HEK293 (cell line): ENCODE results near the gene NXN.

Experiments used
- KLF1 ChIP-seq: fragments of 450-650 bp; formaldehyde crosslinking; IDR thresholded peaks from 2 replicates; pipeline ENCODE4 v1.5.1; 2016; ENCODE audit warnings: missing biosample characterization, missing genetic modification characterization
- MZF1 ChIP-seq: fragments of 450-650 bp; formaldehyde crosslinking; IDR thresholded peaks from 2 replicates; pipeline ENCODE4 v1.5.1; 2017; ENCODE audit warnings: missing biosample characterization, missing genetic modification characterization, borderline replicate concordance
- OSR2 ChIP-seq: fragments of 450-650 bp; formaldehyde crosslinking; IDR thresholded peaks from 2 replicates; pipeline ENCODE4 v1.5.1; 2016; ENCODE audit warnings: missing biosample characterization, missing genetic modification characterization
- SCRT2 ChIP-seq: fragments of 450-650 bp; formaldehyde crosslinking; IDR thresholded peaks from 2 replicates; pipeline ENCODE4 v1.5.1; 2016; ENCODE audit warnings: missing biosample characterization, missing genetic modification characterization
- YY1 ChIP-seq: fragments of 450-650 bp; formaldehyde crosslinking; IDR thresholded peaks from 2 replicates; pipeline ENCODE4 v1.5.1; 2018; ENCODE audit warnings: missing biosample characterization, missing genetic modification characterization
- ZBTB1 ChIP-seq: fragments of 450-650 bp; formaldehyde crosslinking; IDR thresholded peaks from 2 replicates; pipeline ENCODE4 v1.5.1; 2016; ENCODE audit warnings: missing biosample characterization, missing genetic modification characterization
- ZBTB20 ChIP-seq: fragments of 450-650 bp; formaldehyde crosslinking; IDR thresholded peaks from 2 replicates; pipeline ENCODE4 v1.5.1; 2016; ENCODE audit warnings: missing biosample characterization, missing genetic modification characterization
- ZBTB21 ChIP-seq: fragments of 450-650 bp; formaldehyde crosslinking; IDR thresholded peaks from 2 replicates; pipeline ENCODE4 v1.5.1; 2017; ENCODE audit warnings: missing biosample characterization, missing genetic modification characterization
- ZBTB48 ChIP-seq: fragments of 450-650 bp; formaldehyde crosslinking; IDR thresholded peaks from 2 replicates; pipeline ENCODE4 v1.5.1; 2016; ENCODE audit warnings: missing biosample characterization, missing genetic modification characterization
- ZBTB7A ChIP-seq: fragments of 450-650 bp; formaldehyde crosslinking; IDR thresholded peaks from 2 replicates; pipeline ENCODE4 v1.5.1; 2016; ENCODE audit warnings: low read depth, missing biosample characterization, missing genetic modification characterization
- ZNF146 ChIP-seq: fragments of 450-650 bp; formaldehyde crosslinking; IDR thresholded peaks from 2 replicates; pipeline ENCODE4 v1.5.1; 2016; ENCODE audit warnings: missing biosample characterization, missing genetic modification characterization
- ZNF184 ChIP-seq: fragments of 450-650 bp; IDR thresholded peaks from 2 replicates; pipeline ENCODE4 v1.5.1; 2018; ENCODE audit warnings: missing biosample characterization, mild to moderate bottlenecking, missing genetic modification characterization
- ZNF202 ChIP-seq: fragments of 450-650 bp; formaldehyde crosslinking; IDR thresholded peaks from 2 replicates; pipeline ENCODE4 v1.5.1; 2016; ENCODE audit warnings: missing biosample characterization, missing genetic modification characterization, borderline replicate concordance
- ZNF266 ChIP-seq: fragments of 450-650 bp; formaldehyde crosslinking; IDR thresholded peaks from 2 replicates; pipeline ENCODE4 v1.5.1; 2016; ENCODE audit warnings: missing biosample characterization, missing genetic modification characterization, low read depth
- ZNF341 ChIP-seq: fragments of 450-650 bp; formaldehyde crosslinking; IDR thresholded peaks from 2 replicates; pipeline ENCODE4; 2016; ENCODE audit warnings: low read depth, missing biosample characterization, missing genetic modification characterization
- ZNF37A ChIP-seq: fragments of 450-650 bp; IDR thresholded peaks from 2 replicates; pipeline ENCODE4 v1.5.1; 2018; ENCODE audit warnings: missing biosample characterization, missing genetic modification characterization
- ZNF514 ChIP-seq: fragments of 450-650 bp; formaldehyde crosslinking; IDR thresholded peaks from 2 replicates; pipeline ENCODE4 v1.5.1; 2016; ENCODE audit warnings: missing biosample characterization, missing genetic modification characterization
- ZNF558 ChIP-seq: fragments of 450-650 bp; formaldehyde crosslinking; IDR thresholded peaks from 2 replicates; pipeline ENCODE4 v1.5.1; 2016; ENCODE audit warnings: missing biosample characterization, missing genetic modification characterization
- ZNF610 ChIP-seq: fragments of 450-650 bp; formaldehyde crosslinking; IDR thresholded peaks from 2 replicates; pipeline ENCODE4 v1.5.1; 2016; ENCODE audit warnings: missing biosample characterization, missing genetic modification characterization, borderline replicate concordance
- ZSCAN30 ChIP-seq: fragments of 450-650 bp; IDR thresholded peaks from 2 replicates; pipeline ENCODE4 v1.5.1; 2018; ENCODE audit warnings: missing biosample characterization, mild to moderate bottlenecking, missing genetic modification characterization, moderate library complexity
- TF ChIP-seq, protein P1 (sequence below): fragments of 450-650 bp; IDR thresholded peaks from 2 replicates; pipeline ENCODE4 v1.5.1; 2018; ENCODE audit warnings: missing biosample characterization, missing genetic modification characterization
- TF ChIP-seq, protein P2 (sequence below): fragments of 450-650 bp; formaldehyde crosslinking; IDR thresholded peaks from 2 replicates; pipeline ENCODE4 v1.5.1; 2017; ENCODE audit warnings: missing biosample characterization, missing genetic modification characterization
- TF ChIP-seq, protein P3 (sequence below): fragments of 450-650 bp; formaldehyde crosslinking; IDR thresholded peaks from 2 replicates; pipeline ENCODE4 v1.5.1; 2016; ENCODE audit warnings: missing biosample characterization, missing genetic modification characterization, borderline replicate concordance
- TF ChIP-seq, protein P4 (sequence below): fragments of 450-650 bp; formaldehyde crosslinking; IDR thresholded peaks from 2 replicates; pipeline ENCODE4 v1.5.1; 2016; ENCODE audit warnings: missing biosample characterization, missing genetic modification characterization
- TF ChIP-seq, protein P5 (sequence below): fragments of 450-650 bp; formaldehyde crosslinking; IDR thresholded peaks from 2 replicates; pipeline ENCODE4 v1.5.1; 2017; ENCODE audit warnings: missing biosample characterization, missing genetic modification characterization
- TF ChIP-seq, protein P6 (sequence below): fragments of 450-650 bp; formaldehyde crosslinking; IDR thresholded peaks from 2 replicates; pipeline ENCODE4 v1.5.1; 2016; ENCODE audit warnings: missing biosample characterization, missing genetic modification characterization

NXN gene

DNA sequence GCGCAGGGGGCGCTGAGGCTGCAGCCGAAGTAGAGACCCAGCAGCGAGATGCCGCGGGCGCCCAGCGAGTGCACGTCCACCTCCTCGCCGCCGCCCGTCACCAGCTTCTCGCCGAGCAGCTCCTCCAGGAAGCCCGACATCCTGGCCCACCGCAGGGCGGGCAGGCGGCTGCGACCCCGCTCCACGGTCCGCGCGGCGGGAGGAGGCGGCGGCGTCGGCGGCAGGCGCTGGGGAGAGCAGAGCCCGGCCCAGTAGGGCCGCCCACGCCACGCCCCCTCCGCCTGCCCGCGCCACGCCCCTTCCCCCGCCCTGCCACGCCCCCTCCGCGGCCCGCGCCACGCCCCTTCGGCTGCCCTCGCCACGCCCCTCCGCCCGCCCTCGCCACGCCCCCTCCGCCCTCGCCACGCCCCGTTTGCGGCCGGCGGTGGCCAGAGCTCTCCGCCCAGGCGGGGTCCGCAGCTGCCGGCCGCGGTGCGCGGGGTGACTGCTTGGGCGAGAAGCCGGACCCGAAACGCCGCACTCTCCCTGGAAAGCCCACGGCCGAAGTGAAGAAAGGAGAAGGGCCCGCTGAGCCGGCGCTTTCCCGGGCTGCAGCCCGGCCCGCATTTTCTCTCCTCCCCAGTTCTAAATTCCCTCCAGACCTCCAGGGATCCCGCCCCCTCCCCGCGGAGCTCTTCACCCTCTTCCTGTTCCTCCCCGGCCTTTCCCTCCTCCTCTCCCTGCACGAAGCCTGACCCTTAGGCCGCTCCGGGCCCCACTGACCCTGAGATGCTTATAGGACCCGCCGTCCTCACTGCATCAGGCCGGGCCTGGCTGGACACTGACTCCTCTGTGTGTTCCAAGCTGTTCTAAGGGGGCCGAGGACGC, at the start of gene NXN (continued):
- TF ChIP-seq ZBTB1 (no peak), KLF1 (tag by site-specific recombination) (peak; percentile 57), ZNF202 (tag by site-specific recombination) (no peak), ZBTB7A (no peak; the same call in 1 of the 2 replicates), ZNF341 (tag by site-specific recombination) (peak; percentile 70), ZBTB48 (tag by site-specific recombination) (no peak; the same call in 1 of the 2 replicates), ZNF266 (tag by site-specific recombination) (no peak), OSR2 (tag by site-specific recombination) (no peak), ZBTB21 (tag by site-specific recombination) (no peak), ZNF610 (tag by site-specific recombination) (no peak), SCRT2 (no peak), ZSCAN30 (tag by site-specific recombination) (peak; percentile 61; the same call in 1 of the 2 replicates), ZNF558 (no peak), ZNF146 (tag by site-specific recombination) (no peak), ZNF184 (tag by site-specific recombination) (0 out of 2 replicates have a peak, but pooled peaks have one; percentile 14), YY1 (tag by site-specific recombination) (no peak), ZNF37A (tag by site-specific recombination) (no peak), ZBTB20 (tag by site-specific recombination) (peak; percentile 26; the same call in 1 of the 2 replicates), MZF1 (tag by site-specific recombination) (no peak), ZNF514 (no peak)
- TF ChIP-seq, protein P1, sequence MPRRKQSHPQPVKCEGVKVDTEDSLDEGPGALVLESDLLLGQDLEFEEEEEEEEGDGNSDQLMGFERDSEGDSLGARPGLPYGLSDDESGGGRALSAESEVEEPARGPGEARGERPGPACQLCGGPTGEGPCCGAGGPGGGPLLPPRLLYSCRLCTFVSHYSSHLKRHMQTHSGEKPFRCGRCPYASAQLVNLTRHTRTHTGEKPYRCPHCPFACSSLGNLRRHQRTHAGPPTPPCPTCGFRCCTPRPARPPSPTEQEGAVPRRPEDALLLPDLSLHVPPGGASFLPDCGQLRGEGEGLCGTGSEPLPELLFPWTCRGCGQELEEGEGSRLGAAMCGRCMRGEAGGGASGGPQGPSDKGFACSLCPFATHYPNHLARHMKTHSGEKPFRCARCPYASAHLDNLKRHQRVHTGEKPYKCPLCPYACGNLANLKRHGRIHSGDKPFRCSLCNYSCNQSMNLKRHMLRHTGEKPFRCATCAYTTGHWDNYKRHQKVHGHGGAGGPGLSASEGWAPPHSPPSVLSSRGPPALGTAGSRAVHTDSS (tag by site-specific recombination) = no peak
- TF ChIP-seq, protein P2, sequence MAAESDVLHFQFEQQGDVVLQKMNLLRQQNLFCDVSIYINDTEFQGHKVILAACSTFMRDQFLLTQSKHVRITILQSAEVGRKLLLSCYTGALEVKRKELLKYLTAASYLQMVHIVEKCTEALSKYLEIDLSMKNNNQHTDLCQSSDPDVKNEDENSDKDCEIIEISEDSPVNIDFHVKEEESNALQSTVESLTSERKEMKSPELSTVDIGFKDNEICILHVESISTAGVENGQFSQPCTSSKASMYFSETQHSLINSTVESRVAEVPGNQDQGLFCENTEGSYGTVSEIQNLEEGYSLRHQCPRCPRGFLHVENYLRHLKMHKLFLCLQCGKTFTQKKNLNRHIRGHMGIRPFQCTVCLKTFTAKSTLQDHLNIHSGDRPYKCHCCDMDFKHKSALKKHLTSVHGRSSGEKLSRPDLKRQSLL = no peak
- TF ChIP-seq, protein P3, sequence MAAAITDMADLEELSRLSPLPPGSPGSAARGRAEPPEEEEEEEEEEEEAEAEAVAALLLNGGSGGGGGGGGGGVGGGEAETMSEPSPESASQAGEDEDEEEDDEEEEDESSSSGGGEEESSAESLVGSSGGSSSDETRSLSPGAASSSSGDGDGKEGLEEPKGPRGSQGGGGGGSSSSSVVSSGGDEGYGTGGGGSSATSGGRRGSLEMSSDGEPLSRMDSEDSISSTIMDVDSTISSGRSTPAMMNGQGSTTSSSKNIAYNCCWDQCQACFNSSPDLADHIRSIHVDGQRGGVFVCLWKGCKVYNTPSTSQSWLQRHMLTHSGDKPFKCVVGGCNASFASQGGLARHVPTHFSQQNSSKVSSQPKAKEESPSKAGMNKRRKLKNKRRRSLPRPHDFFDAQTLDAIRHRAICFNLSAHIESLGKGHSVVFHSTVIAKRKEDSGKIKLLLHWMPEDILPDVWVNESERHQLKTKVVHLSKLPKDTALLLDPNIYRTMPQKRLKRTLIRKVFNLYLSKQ (tag by site-specific recombination) = no peak
- TF ChIP-seq, protein P4, sequence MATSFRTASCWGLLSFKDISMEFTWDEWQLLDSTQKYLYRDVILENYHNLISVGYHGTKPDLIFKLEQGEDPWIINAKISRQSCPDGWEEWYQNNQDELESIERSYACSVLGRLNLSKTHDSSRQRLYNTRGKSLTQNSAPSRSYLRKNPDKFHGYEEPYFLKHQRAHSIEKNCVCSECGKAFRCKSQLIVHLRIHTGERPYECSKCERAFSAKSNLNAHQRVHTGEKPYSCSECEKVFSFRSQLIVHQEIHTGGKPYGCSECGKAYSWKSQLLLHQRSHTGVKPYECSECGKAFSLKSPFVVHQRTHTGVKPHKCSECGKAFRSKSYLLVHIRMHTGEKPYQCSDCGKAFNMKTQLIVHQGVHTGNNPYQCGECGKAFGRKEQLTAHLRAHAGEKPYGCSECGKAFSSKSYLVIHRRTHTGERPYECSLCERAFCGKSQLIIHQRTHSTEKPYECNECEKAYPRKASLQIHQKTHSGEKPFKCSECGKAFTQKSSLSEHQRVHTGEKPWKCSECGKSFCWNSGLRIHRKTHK (tag by site-specific recombination) = no peak
- TF ChIP-seq, protein P5, sequence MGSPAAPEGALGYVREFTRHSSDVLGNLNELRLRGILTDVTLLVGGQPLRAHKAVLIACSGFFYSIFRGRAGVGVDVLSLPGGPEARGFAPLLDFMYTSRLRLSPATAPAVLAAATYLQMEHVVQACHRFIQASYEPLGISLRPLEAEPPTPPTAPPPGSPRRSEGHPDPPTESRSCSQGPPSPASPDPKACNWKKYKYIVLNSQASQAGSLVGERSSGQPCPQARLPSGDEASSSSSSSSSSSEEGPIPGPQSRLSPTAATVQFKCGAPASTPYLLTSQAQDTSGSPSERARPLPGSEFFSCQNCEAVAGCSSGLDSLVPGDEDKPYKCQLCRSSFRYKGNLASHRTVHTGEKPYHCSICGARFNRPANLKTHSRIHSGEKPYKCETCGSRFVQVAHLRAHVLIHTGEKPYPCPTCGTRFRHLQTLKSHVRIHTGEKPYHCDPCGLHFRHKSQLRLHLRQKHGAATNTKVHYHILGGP (tag by site-specific recombination) = no peak
- TF ChIP-seq, protein P6, sequence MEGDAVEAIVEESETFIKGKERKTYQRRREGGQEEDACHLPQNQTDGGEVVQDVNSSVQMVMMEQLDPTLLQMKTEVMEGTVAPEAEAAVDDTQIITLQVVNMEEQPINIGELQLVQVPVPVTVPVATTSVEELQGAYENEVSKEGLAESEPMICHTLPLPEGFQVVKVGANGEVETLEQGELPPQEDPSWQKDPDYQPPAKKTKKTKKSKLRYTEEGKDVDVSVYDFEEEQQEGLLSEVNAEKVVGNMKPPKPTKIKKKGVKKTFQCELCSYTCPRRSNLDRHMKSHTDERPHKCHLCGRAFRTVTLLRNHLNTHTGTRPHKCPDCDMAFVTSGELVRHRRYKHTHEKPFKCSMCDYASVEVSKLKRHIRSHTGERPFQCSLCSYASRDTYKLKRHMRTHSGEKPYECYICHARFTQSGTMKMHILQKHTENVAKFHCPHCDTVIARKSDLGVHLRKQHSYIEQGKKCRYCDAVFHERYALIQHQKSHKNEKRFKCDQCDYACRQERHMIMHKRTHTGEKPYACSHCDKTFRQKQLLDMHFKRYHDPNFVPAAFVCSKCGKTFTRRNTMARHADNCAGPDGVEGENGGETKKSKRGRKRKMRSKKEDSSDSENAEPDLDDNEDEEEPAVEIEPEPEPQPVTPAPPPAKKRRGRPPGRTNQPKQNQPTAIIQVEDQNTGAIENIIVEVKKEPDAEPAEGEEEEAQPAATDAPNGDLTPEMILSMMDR (tag by site-specific recombination) = peak; percentile 50
